Activated CD8-positive, alpha-beta T cell treated with anti-CD3 and anti-CD28 coated beads for 36 hours (primary cell): Measurements from ENCODE around the gene NELFA. TPM values are rescaled to one million over a fixed set of nuclear protein-coding genes. Genes with fewer than 3 reads are reported as not detected.

ENCODE experiments used
- ATAC-seq: fragments of 200-7000 bp; cut with Tn5 transposase; one replicate; pipeline ENCODE4 v1.10.0; 2021; ENCODE audit warnings: mild to moderate bottlenecking, moderate library complexity
- CTCF ChIA-PET: fragments of 350-600 bp; sonication (Branson Sonifier 250); formaldehyde crosslinking; loops from one replicate; lab custom pipeline; 2021; ENCODE audit warnings: antibody characterized with exemption; lab: Charles Lee
- POLR2A ChIA-PET: fragments of 350-600 bp; sonication (Branson Sonifier 250); formaldehyde crosslinking; loops from one replicate; lab custom pipeline; 2021; ENCODE audit warnings: antibody characterized with exemption; lab: Charles Lee
- DNase-seq: peaks from one replicate; pipeline ENCODE4 v3.0.0-alpha.2; 2020
- H3K27ac Mint-ChIP-seq: one replicate; pipeline ENCODE4 v1.8.0; 2021; ENCODE audit warnings: mild to moderate bottlenecking, mixed read lengths
- H3K27me3 Mint-ChIP-seq: one replicate; pipeline ENCODE4 v1.8.0; 2021; ENCODE audit warnings: mixed read lengths
- H3K36me3 Mint-ChIP-seq: one replicate; pipeline ENCODE4 v1.8.0; 2021; ENCODE audit warnings: low read depth, mixed read lengths
- H3K4me1 Mint-ChIP-seq: one replicate; pipeline ENCODE4 v1.8.0; 2021; ENCODE audit warnings: low read depth, mixed read lengths
- H3K4me3 Mint-ChIP-seq: one replicate; pipeline ENCODE4 v1.8.0; 2021; ENCODE audit warnings: mild to moderate bottlenecking, moderate library complexity, mixed read lengths
- H3K9me3 Mint-ChIP-seq: one replicate; pipeline ENCODE4 v1.8.0; 2021; ENCODE audit warnings: mixed read lengths
- intact Hi-C: fragments of 100-400 bp; cut with micrococcal nuclease; formaldehyde crosslinking; loops from one replicate; pipeline ENCODE4 v1.10.0; 2022
- total RNA-seq, 2 experiments: library from RNA; stranded (reverse); gene quantifications; one replicate each; pipeline ENCODE4 v1.2.3, GENCODE V29; 2021
- TF ChIP-seq, protein P1 (sequence below): fragments of 200-600 bp; IDR thresholded peaks from one replicate; pipeline ENCODE4 v1.8.0; 2022; ENCODE audit warnings: antibody characterized with exemption, mild to moderate bottlenecking

NELFA gene
- total RNA-seq, 2 experiments from 2014 or later = 43.9 to 46.3 TPM

- DNase-seq = no peak
- no peak for ATAC-seq
- TF ChIP-seq, protein P1, sequence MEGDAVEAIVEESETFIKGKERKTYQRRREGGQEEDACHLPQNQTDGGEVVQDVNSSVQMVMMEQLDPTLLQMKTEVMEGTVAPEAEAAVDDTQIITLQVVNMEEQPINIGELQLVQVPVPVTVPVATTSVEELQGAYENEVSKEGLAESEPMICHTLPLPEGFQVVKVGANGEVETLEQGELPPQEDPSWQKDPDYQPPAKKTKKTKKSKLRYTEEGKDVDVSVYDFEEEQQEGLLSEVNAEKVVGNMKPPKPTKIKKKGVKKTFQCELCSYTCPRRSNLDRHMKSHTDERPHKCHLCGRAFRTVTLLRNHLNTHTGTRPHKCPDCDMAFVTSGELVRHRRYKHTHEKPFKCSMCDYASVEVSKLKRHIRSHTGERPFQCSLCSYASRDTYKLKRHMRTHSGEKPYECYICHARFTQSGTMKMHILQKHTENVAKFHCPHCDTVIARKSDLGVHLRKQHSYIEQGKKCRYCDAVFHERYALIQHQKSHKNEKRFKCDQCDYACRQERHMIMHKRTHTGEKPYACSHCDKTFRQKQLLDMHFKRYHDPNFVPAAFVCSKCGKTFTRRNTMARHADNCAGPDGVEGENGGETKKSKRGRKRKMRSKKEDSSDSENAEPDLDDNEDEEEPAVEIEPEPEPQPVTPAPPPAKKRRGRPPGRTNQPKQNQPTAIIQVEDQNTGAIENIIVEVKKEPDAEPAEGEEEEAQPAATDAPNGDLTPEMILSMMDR = no peak
- Mint-ChIP-seq H3K27me3 (no peaks in the 10 kb centered on the region), H3K9me3 (peaks cover 14% of the 10 kb centered on the region), H3K4me3 (no peak overlapping the region), H3K36me3 (peaks cover 31% of the 10 kb centered on the region), H3K4me1 (peaks cover 5% of the 10 kb centered on the region), H3K27ac (no peak overlapping the region)
- intact Hi-C loops = no loop called here
- ChIA-PET POLR2A (no interaction called here), CTCF (no interaction called here)
These were observed 15.6 kb downstream of the NELFA start for GRCh38 chr4:1993169-1993516.

GRCh38 chr4:1992468-1993168, 16.2 kb downstream of the NELFA start:
- Mint-ChIP-seq H3K36me3 (peaks cover 26% of the 10 kb centered on the region), H3K9me3 (peaks cover 8% of the 10 kb centered on the region), H3K4me3 (no peak overlapping the region), H3K27me3 (no peaks in the 10 kb centered on the region), H3K4me1 (peaks cover 5% of the 10 kb centered on the region), H3K27ac (no peak overlapping the region)
- ChIA-PET POLR2A (no interaction called here), CTCF (no interaction called here)
- ATAC-seq (no peak), DNase-seq (no peak)
- intact Hi-C loops = no loop called here
- TF ChIP-seq, protein P1 = no peak

GRCh38 chr4:1991596-1992434, 17.0 kb downstream of the NELFA start:
- H3K36me3 Mint-ChIP-seq = peaks cover 18% of the 10 kb centered on the region
- peaks cover 5% of the 10 kb centered on the region for H3K4me1 Mint-ChIP-seq
- H3K27ac Mint-ChIP-seq = no peak overlapping the region

GRCh38 chr4:1991087-1991486, 17.7 kb downstream of the NELFA start:
- Mint-ChIP-seq H3K27ac (no peak overlapping the region), H3K4me3 (no peak overlapping the region), H3K36me3 (peaks cover 11% of the 10 kb centered on the region), H3K4me1 (peaks cover 3% of the 10 kb centered on the region), H3K27me3 (no peaks in the 10 kb centered on the region), H3K9me3 (peaks cover 2% of the 10 kb centered on the region)
- no peak for DNase-seq
- ChIA-PET POLR2A (no interaction called here), CTCF (no interaction called here)
- intact Hi-C loops = no loop called here
- TF ChIP-seq, protein P1 = no peak
- no peak for ATAC-seq

More at GRCh38 chr4:1991596-1992434, 17.0 kb downstream of the NELFA start:
- TF ChIP-seq, protein P1 = no peak
- intact Hi-C loops = no loop called here
- ATAC-seq = no peak
- POLR2A ChIA-PET = no interaction called here
- CTCF ChIA-PET = no interaction called here
- no peak overlapping the region for H3K4me3 Mint-ChIP-seq
- H3K27me3 Mint-ChIP-seq = no peaks in the 10 kb centered on the region
- H3K9me3 Mint-ChIP-seq = peaks cover 2% of the 10 kb centered on the region
- no peak for DNase-seq

- Mint-ChIP-seq H3K27me3 (no peaks in the 10 kb centered on the region), H3K27ac (no peak overlapping the region), H3K9me3 (peaks cover 2% of the 10 kb centered on the region), H3K36me3 (peaks cover 7% of the 10 kb centered on the region), H3K4me1 (peaks cover 2% of the 10 kb centered on the region), H3K4me3 (no peak overlapping the region)
- ATAC-seq (no peak), DNase-seq (no peak)
- ChIA-PET POLR2A (no interaction called here), CTCF (no interaction called here)
- intact Hi-C loops = no loop called here
- TF ChIP-seq, protein P1 = no peak
These were observed 18.1 kb downstream of the NELFA start for GRCh38 chr4:1990676-1991075.
